Measurements from ENCODE around the gene HIF1A.

DNA sequence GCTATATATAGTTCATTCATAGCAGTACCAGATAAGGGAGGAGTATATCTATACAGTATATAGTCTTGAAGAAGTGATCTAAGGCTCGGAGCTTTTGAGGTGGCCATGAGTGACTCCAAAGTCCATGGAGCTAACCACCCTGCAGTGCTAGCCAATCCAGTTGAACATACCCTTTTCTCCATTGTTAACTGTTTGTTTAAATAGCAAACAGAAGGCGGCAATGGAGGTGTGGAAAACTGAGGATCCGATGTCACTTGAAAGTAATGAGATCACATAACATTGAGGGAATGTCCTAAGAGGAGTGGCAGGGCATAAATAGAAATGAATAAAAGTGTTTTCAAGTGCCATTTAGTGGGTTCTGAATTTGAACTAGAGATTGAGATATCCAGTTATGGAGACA lies 54.6 kb downstream of the HIF1A start:
- TF ChIP-seq EZH2 (IDR thresholded peaks at IDR 0.05; ENCODE audit: low read length, missing control alignments), result no peak
- TF ChIP-seq, protein P1, sequence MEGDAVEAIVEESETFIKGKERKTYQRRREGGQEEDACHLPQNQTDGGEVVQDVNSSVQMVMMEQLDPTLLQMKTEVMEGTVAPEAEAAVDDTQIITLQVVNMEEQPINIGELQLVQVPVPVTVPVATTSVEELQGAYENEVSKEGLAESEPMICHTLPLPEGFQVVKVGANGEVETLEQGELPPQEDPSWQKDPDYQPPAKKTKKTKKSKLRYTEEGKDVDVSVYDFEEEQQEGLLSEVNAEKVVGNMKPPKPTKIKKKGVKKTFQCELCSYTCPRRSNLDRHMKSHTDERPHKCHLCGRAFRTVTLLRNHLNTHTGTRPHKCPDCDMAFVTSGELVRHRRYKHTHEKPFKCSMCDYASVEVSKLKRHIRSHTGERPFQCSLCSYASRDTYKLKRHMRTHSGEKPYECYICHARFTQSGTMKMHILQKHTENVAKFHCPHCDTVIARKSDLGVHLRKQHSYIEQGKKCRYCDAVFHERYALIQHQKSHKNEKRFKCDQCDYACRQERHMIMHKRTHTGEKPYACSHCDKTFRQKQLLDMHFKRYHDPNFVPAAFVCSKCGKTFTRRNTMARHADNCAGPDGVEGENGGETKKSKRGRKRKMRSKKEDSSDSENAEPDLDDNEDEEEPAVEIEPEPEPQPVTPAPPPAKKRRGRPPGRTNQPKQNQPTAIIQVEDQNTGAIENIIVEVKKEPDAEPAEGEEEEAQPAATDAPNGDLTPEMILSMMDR (conservative IDR thresholded peaks at IDR 0.05 in 1 of 2, IDR thresholded peaks at IDR 0.05 in 1 of 2; ENCODE audit: low read depth in 1 of 2, low read length in 2 of 2), result no peak
